DMS53 (cell line): ENCODE data around the gene VWC2L.

Experiments
- DNase-seq: peaks from one replicate; lab custom pipeline; 2025; lab: John Stamatoyannopoulos, UW

Gene VWC2L

GRCh38 chr2:214469728-214470127, 58.9 kb downstream of the VWC2L start:
- no peak for DNase-seq

- DNase-seq, result no peak
Observed at GRCh38 chr2:214471382-214471781, 60.5 kb downstream of the VWC2L start.

- no peak for DNase-seq
Observed at GRCh38 chr2:214471990-214472389, 61.1 kb downstream of the VWC2L start.

- DNase-seq, result no peak
Observed at GRCh38 chr2:214477305-214477704, 66.5 kb downstream of the VWC2L start.

GRCh38 chr2:214481204-214481603, 70.3 kb downstream of the VWC2L start:
- DNase-seq, result peak; percentile 59

- DNase-seq, result peak; percentile 23
Observed at GRCh38 chr2:214482728-214483127, 71.9 kb downstream of the VWC2L start.

GRCh38 chr2:214484239-214484638, 73.4 kb downstream of the VWC2L start:
- no peak for DNase-seq

- DNase-seq, result no peak
Observed at GRCh38 chr2:214484701-214485100, 73.8 kb downstream of the VWC2L start.

- DNase-seq, result no peak
Observed at GRCh38 chr2:214489181-214489580, 78.3 kb downstream of the VWC2L start.

GRCh38 chr2:214489702-214490101, 78.8 kb downstream of the VWC2L start:
- no peak for DNase-seq

- DNase-seq, result peak; percentile 97
Observed at GRCh38 chr2:214492152-214492551, 81.3 kb downstream of the VWC2L start.

GRCh38 chr2:214492608-214493007, 81.8 kb downstream of the VWC2L start:
- DNase-seq, result peak; percentile 41

GRCh38 chr2:214497489-214497888, 86.6 kb downstream of the VWC2L start:
- no peak for DNase-seq

- DNase-seq, result no peak
Observed at GRCh38 chr2:214503568-214503967, 92.7 kb downstream of the VWC2L start.

- no peak for DNase-seq
Observed at GRCh38 chr2:214504599-214505376, 93.9 kb downstream of the VWC2L start.

- DNase-seq, result no peak
Observed at GRCh38 chr2:214507032-214507431, 96.2 kb downstream of the VWC2L start.

- DNase-seq, result no peak
Observed at GRCh38 chr2:214514704-214515103, 103.8 kb downstream of the VWC2L start.

GRCh38 chr2:214515111-214515510, 104.3 kb downstream of the VWC2L start:
- DNase-seq, result no peak

- DNase-seq, result peak; percentile 3
Observed at GRCh38 chr2:214519258-214519818, 108.5 kb downstream of the VWC2L start.

GRCh38 chr2:214529021-214529420, 118.2 kb downstream of the VWC2L start:
- DNase-seq, result no peak

GRCh38 chr2:214529514-214529913, 118.7 kb downstream of the VWC2L start:
- no peak for DNase-seq

GRCh38 chr2:214533541-214533940, 122.7 kb downstream of the VWC2L start:
- DNase-seq, result no peak

- no peak for DNase-seq
Observed at GRCh38 chr2:214536625-214537024, 125.8 kb downstream of the VWC2L start.

GRCh38 chr2:214537929-214538328, 127.1 kb downstream of the VWC2L start:
- no peak for DNase-seq
